Stimulated activated effector memory CD8-positive, alpha-beta T cell treated with anti-CD3 and anti-CD28 coated beads, Interleukin-12 subunit alpha, Interleukin-12 subunit beta, amount 100 ng/mL, for 72 hours (primary cell): Measurements from ENCODE around the gene ANKRD37.
A peak's percentile ranks its signal among the peaks of the same experiment; 100 is the strongest.

ENCODE experiments used
- ATAC-seq: fragments of 150-1000 bp; cut with Tn5 transposase; 2 replicates; pipeline ENCODE4 v1.10.0; 2021
- DNase-seq, 2 donors: peaks; one replicate each; pipeline ENCODE4 v3.0.0; 2021 to 2022; ENCODE audit warnings: low spot score in 2 of 2
- H3K27ac Mint-ChIP-seq: one replicate; pipeline ENCODE4 v1.8.0; 2022; ENCODE audit warnings: mild to moderate bottlenecking, mixed read lengths
- H3K36me3 Mint-ChIP-seq: one replicate; pipeline ENCODE4 v1.8.0; 2022; ENCODE audit warnings: mild to moderate bottlenecking, mixed read lengths
- H3K4me1 Mint-ChIP-seq: one replicate; pipeline ENCODE4 v1.8.0; 2022; ENCODE audit warnings: mixed read lengths
- H3K4me3 Mint-ChIP-seq: one replicate; pipeline ENCODE4 v1.8.0; 2022; ENCODE audit warnings: mild to moderate bottlenecking, mixed read lengths
- H3K9me3 Mint-ChIP-seq: one replicate; pipeline ENCODE4 v1.8.0; 2022; ENCODE audit warnings: mixed read lengths

Gene ANKRD37

DNA sequence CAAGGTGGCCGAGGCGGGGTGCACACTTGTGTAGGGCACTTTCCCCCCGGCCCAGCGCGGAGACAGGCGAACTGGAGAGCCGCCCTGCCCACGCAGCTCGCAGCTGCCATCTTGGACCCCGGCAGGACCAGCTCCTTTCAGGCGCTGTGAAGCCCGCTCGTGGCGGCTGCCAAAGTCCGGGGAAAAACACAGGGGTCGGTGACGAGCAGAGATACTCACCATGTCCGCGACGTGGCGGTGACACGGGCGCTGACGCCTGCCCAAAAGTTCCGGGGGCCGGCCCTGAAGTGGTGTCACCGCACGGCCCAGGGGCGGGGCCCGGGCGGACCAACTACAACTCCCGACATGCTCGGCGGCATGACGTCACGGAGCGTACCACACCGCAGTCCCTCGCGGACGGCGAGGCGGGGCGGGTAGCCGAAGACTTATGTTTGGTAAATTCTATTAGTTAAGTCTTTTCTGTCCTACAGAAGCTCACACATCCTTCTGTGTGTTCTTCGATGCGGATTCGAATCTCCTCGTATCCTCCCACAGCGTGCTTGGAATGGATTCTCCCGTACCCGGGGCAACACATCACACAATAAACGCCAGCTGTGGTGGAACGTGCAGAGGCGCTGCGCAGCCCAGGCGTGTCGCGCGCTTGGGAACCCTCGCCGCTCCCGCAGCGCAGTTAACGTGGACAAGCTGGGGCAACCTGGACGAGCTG is 29.2 kb downstream of the ANKRD37 start, which contains the start of gene UFSP2:
Gene UFSP2 (minus strand): TSS at position 318 of the 706 bp plus-strand sequence. CDS start 96 bp downstream, at position 222.
- H3K27ac Mint-ChIP-seq: peak within 1 kb of the TSS; percentile 95
- peak; percentile 95 for ATAC-seq

GRCh38 chr4:185426960-185427688 is 30.5 kb downstream of the ANKRD37 start:
- Mint-ChIP-seq H3K4me3 (peak overlapping the region; percentile 80), H3K36me3 (peaks cover 18% of the 10 kb centered on the region), H3K4me1 (peaks cover 21% of the 10 kb centered on the region), H3K9me3 (no peaks in the 10 kb centered on the region), H3K27ac (no peak overlapping the region)
- no peak for DNase-seq
- no peak for ATAC-seq

More for the DNA sequence above, 29.2 kb downstream of the ANKRD37 start, which contains the start of gene UFSP2:
- DNase-seq: peak; percentile 88 to 96
- Mint-ChIP-seq H3K4me3 (peak within 1 kb of the TSS; percentile 80), H3K36me3 (peaks cover 27% of the 10 kb centered on the region), H3K4me1 (peaks cover 32% of the 10 kb centered on the region), H3K9me3 (no peaks in the 10 kb centered on the region)

- no peak for ATAC-seq
- peaks cover 17% of the 10 kb centered on the region for H3K36me3 Mint-ChIP-seq
- no peak overlapping the region for H3K4me3 Mint-ChIP-seq
- H3K27ac Mint-ChIP-seq: no peak overlapping the region
- H3K9me3 Mint-ChIP-seq: no peaks in the 10 kb centered on the region
- peaks cover 13% of the 10 kb centered on the region for H3K4me1 Mint-ChIP-seq
- DNase-seq: no peak
Observed at GRCh38 chr4:185429660-185430059, 33.0 kb downstream of the ANKRD37 start.

- Mint-ChIP-seq H3K36me3 (no peaks in the 10 kb centered on the region), H3K4me3 (no peak overlapping the region), H3K4me1 (no peaks in the 10 kb centered on the region)
Observed at GRCh38 chr4:185435466-185435865, 38.8 kb downstream of the ANKRD37 start.

DNA sequence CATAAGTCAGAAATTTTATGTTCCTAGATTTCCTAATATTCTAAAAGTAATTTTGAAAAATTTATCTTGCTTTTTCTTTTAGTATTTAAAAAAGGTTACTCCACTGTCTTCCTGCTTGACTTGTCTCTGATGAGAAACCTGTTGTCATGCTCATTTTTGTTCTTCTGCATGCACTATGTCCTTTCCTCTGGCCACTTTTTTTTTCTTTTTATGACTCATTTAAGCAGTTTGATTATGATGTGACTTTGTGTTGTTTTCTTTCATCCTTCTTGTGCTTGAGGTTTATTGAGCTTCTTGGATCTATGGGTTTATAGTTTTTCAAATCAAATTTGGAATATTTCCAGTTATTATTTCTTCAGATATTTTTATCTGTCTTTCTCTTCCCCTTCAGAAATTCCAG is 41.2 kb downstream of the ANKRD37 start:
- H3K27ac Mint-ChIP-seq: no peak overlapping the region
- H3K36me3 Mint-ChIP-seq: no peaks in the 10 kb centered on the region
- peak; percentile 82 for ATAC-seq
- H3K4me3 Mint-ChIP-seq: no peak overlapping the region
- DNase-seq: no peak
- no peaks in the 10 kb centered on the region for H3K9me3 Mint-ChIP-seq
- H3K4me1 Mint-ChIP-seq: no peaks in the 10 kb centered on the region

More at GRCh38 chr4:185435466-185435865, 38.8 kb downstream of the ANKRD37 start:
- no peak for DNase-seq
- Mint-ChIP-seq H3K9me3 (no peaks in the 10 kb centered on the region), H3K27ac (no peak overlapping the region)
- ATAC-seq: no peak

DNA sequence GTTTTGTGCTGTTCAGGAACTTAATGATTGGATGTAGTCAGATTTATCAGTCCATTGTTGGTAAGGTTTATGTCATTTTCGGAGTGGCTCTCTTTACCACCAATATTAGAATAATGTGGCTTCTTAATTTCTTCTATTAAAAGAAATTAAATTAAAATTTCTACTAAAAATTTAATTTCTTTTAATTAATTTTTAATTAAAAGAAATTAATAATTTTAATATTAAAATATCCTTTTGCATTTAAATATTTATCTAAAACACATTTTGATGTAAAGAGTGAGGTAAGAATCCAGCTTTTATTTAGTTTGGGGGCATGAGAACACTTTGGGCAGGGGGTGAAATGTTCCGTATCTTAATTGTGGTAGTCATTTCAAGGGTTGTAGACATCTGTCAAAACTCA is 44.8 kb downstream of the ANKRD37 start:
- Mint-ChIP-seq H3K27ac (no peak overlapping the region), H3K36me3 (no peaks in the 10 kb centered on the region), H3K9me3 (no peaks in the 10 kb centered on the region), H3K4me3 (no peak overlapping the region), H3K4me1 (no peaks in the 10 kb centered on the region)
- DNase-seq (no peak), ATAC-seq (no peak)

DNA sequence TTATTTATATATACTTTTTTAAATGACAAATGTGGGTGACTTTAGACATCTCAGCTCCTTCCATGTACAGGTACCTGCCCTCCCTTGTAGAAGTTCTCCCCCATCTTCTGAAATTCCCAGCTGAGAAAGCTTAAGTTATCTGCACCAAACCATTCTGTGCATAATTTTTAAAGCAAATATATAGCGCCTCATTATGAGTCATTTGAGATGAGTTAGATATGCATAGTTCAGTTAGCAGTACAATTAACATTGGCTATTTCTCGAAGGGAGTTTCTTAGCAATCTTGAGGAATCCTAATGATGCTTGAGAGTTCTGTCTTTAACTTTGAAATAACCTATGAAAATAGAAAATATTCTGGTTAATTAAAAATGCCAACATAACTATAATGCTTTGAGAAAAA is 48.6 kb downstream of the ANKRD37 start:
- Mint-ChIP-seq H3K4me3 (no peak overlapping the region), H3K9me3 (no peaks in the 10 kb centered on the region), H3K27ac (no peak overlapping the region), H3K4me1 (no peaks in the 10 kb centered on the region), H3K36me3 (no peaks in the 10 kb centered on the region)
- DNase-seq (no peak), ATAC-seq (no peak)
